Tibial nerve (tissue), 4 donors: ENCODE results near the gene LIMS1. TPM values are rescaled to one million over a fixed set of nuclear protein-coding genes. Genes with fewer than 3 reads are reported as not detected.
"Not testable (repeated sequence)": the region's sequence is repeated elsewhere in the genome, so short reads cannot be mapped to it uniquely, and the experiment has no call there.

Experiments used
- DNase-seq, 2 donors: peaks; one replicate each; pipeline ENCODE4 v3.0.0-alpha.2; 2019; ENCODE audit warnings: low spot score in 2 of 2
- H3K27ac ChIP-seq, 4 donors: fragments of 200-600 bp; sonication (generic) in 3 of 4; one replicate each; pipeline ENCODE4 v1.5.1; 2017 to 2019; ENCODE audit warnings: mild to moderate bottlenecking in 1 of 4
- H3K27me3 ChIP-seq, 2 donors: fragments of 200-600 bp; sonication (generic) in 1 of 2; one replicate each; pipeline versions ENCODE4 v1.5.1 to v1.6.0; 2017 to 2019
- H3K36me3 ChIP-seq, 3 donors: fragments of 200-600 bp; sonication (generic); one replicate each; pipeline ENCODE4 v1.5.1; 2018 to 2019
- H3K4me1 ChIP-seq, 4 donors: fragments of 200-600 bp; sonication (generic) in 3 of 4; one replicate each; pipeline ENCODE4 v1.5.1; 2017 to 2019
- H3K4me3 ChIP-seq, 4 donors: fragments of 200-600 bp; sonication (generic) in 3 of 4; one replicate each; pipeline ENCODE4 v1.5.1; 2017 to 2019; ENCODE audit warnings: mild to moderate bottlenecking in 1 of 4, moderate library complexity in 1 of 4
- H3K9me3 ChIP-seq, 4 donors: fragments of 200-600 bp; sonication (generic) in 3 of 4; one replicate each; pipeline ENCODE4 v1.5.1; 2017 to 2019
- EP300 ChIP-seq, 2 donors: sonication (generic); formaldehyde crosslinking; IDR thresholded peaks; one replicate each; pipeline ENCODE4 v1.6.1; 2017; ENCODE audit warnings: antibody characterized with exemption in 2 of 2, mild to moderate bottlenecking in 1 of 2
- POLR2A ChIP-seq, 2 donors: fragments of 450-650 bp; IDR thresholded peaks; one replicate each; pipeline ENCODE4 v1.6.1; 2017; ENCODE audit warnings: antibody characterized with exemption in 2 of 2, mild to moderate bottlenecking in 2 of 2, moderate library complexity in 2 of 2
- WGBS, 2 donors: methylation state at CpG; one replicate each; pipeline ENCODE4 v1.1.5; 2018; 5-methylcytosine and 5-hydroxymethylcytosine counted together
- total RNA-seq, 4 donors: library from RNA; depleted of rRNA; stranded (reverse); fragments of >200 nt; gene quantifications; one replicate each; pipeline ENCODE4 v1.1.0, GENCODE V29; 2016
- TF ChIP-seq, protein P1 (sequence below), 5 experiments: fragments of 200-600 bp in 3 of 5; fragments of 450-650 bp in 2 of 5; sonication (generic) in 3 of 5; IDR thresholded peaks; one replicate each; pipeline ENCODE4 v1.5.1; 2016 to 2019; ENCODE audit warnings: antibody characterized with exemption in 5 of 5, mild to moderate bottlenecking in 3 of 5, moderate library complexity in 2 of 5

LIMS1 gene
- total RNA-seq, 4 donors from 2014 or later, result 33.7 to 86.3 (median 49.2) TPM

DNA sequence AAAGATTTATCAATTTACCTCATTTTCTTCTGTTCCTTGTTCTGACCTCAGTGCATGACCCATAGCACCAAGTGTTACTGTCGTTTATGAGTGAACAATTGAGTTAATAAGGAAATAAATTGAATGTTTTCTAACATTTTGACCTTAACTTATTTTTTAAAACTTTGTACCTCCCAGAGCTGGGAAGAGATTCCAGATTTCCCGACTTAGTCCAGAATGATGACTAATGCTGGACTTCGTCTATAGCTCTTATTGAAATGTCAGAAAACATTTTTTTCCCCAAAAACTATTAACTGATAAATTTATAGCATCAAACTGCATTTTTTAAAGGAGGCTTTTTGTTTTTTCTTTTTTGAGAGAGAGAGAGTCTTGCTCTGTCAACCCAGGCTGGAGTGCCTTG lies 21.8 kb upstream of the LIMS1 start:
- peak overlapping the region in 1 of 4 donors; percentile 54 for H3K27ac ChIP-seq
- not testable (repeated sequence) for H3K36me3 ChIP-seq, H3K9me3 ChIP-seq, H3K27me3 ChIP-seq, H3K4me1 ChIP-seq, DNase-seq, H3K4me3 ChIP-seq
- WGBS, 2 donors, result 24 to 28% methylated on average over 3 of the region's 3 CpGs

DNA sequence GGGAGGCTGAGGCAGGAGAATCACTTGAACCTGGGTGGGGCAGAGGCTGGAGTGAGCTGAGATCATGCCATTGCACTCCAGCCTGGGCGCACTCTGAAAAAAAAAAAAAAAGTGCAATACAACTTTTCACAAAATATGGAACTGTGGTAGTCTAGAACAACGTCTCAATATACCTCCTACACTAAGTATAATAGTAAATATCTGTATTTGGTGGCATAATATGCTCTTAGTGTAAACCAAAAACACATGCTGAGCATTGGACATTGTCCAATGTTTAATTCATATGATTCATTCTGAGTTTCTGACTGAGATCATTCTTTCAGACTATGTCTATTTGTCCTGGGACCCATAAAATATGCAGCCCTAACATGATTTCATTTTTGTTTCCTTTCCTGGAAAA lies 19.8 kb upstream of the LIMS1 start:
- not testable (repeated sequence) for H3K27me3 ChIP-seq, H3K36me3 ChIP-seq, H3K4me3 ChIP-seq, H3K4me1 ChIP-seq, DNase-seq
- 22 to 25% methylated on average over 2 of the region's 2 CpGs for WGBS, 2 donors
- Histone ChIP-seq H3K27ac (peak overlapping the region in 1 of 4 donors; percentile 43), H3K9me3 (peaks cover 0 to 17% (median under 1%) of the 10 kb centered on the region in 4 donors)

DNA sequence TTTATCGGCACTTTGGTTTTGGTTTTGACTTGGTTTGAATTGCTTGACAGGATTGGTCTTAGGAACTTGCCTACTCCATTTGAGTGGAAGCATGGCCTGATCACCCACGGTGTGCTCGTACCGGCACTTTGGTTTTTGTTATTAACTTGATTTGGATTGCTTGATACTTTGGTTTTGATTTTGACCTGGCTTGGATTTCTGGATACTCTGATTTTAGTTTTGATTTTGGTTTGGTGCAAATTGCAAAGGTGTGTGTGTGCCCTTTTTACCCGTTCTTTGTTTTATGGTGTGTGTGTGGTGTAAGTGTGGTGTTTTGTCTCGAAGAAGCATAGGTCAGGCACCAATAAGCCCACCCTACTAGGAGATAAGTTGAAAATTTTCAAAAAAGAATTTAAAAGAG lies 9.6 kb upstream of the LIMS1 start:
- H3K4me1 ChIP-seq, DNase-seq, H3K27ac ChIP-seq, H3K9me3 ChIP-seq, H3K27me3 ChIP-seq, H3K4me3 ChIP-seq, H3K36me3 ChIP-seq: not testable (repeated sequence)
- WGBS, 2 donors, result 99% methylated on average over 6 of the region's 6 CpGs; no CpG with 5 or more reads in 1 of the 2 donors

DNA sequence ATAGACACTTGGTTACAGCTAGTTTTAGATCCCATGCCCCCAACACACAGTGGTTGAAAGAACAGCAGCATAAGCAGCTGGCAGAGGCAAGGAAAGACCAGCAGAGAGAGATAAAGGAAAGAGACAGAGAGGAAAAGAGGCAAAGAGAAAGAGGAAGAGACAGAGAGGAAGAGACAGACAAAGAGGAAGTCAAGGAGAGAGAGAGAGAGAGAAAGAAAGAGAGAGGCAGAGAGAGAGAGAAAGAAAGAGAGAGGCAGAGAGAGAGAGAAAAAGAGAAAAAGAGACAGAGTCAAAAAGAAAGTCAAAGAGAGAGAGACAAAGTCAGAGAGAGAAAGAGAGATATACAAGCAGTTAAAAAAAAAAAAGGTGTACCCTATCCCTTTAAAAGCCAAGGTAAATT lies 9.0 kb upstream of the LIMS1 start:
- DNase-seq, result not testable (repeated sequence)

DNA sequence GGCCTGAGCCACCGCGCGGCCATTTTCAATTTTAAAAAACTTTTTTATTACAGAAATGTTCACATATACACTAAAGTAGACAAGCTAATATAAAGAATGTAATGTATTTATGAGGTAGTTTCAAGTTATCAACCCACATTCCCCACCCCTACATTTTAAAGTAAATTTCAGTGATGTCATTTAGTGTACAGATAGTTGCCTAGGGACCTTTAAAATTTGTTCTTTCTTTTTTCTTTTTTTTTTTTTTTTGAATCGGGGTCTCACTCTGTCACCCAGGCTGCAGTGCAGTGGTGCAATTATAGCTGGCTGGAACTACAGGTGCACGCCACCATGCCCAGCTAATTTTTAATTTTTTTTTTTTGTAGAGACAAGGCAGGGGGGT lies 2.6 kb upstream of the LIMS1 start:
- Histone ChIP-seq H3K9me3 (no peaks in the 10 kb centered on the region), H3K27ac (no peak overlapping the region), H3K4me1 (peaks cover 0 to 22% (median 8%) of the 10 kb centered on the region in 4 donors), H3K36me3 (no peaks in the 10 kb centered on the region), H3K4me3 (no peak overlapping the region), H3K27me3 (peaks cover 0 to 2% of the 10 kb centered on the region in 2 donors)
- 79 to 89% methylated on average over 5 of the region's 5 CpGs for WGBS, 2 donors
- TF ChIP-seq, protein P1, sequence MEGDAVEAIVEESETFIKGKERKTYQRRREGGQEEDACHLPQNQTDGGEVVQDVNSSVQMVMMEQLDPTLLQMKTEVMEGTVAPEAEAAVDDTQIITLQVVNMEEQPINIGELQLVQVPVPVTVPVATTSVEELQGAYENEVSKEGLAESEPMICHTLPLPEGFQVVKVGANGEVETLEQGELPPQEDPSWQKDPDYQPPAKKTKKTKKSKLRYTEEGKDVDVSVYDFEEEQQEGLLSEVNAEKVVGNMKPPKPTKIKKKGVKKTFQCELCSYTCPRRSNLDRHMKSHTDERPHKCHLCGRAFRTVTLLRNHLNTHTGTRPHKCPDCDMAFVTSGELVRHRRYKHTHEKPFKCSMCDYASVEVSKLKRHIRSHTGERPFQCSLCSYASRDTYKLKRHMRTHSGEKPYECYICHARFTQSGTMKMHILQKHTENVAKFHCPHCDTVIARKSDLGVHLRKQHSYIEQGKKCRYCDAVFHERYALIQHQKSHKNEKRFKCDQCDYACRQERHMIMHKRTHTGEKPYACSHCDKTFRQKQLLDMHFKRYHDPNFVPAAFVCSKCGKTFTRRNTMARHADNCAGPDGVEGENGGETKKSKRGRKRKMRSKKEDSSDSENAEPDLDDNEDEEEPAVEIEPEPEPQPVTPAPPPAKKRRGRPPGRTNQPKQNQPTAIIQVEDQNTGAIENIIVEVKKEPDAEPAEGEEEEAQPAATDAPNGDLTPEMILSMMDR (IDR thresholded peaks at IDR 0.05), result no peak
- TF ChIP-seq POLR2A (IDR thresholded peaks at IDR 0.05), result no peak
- no peak for TF ChIP-seq EP300 (IDR thresholded peaks at IDR 0.05)
- DNase-seq, result no peak

More for the DNA sequence above, 9.0 kb upstream of the LIMS1 start:
- not testable (repeated sequence) for H3K27me3 ChIP-seq, H3K27ac ChIP-seq, H3K4me3 ChIP-seq, H3K4me1 ChIP-seq, H3K36me3 ChIP-seq, H3K9me3 ChIP-seq

DNA sequence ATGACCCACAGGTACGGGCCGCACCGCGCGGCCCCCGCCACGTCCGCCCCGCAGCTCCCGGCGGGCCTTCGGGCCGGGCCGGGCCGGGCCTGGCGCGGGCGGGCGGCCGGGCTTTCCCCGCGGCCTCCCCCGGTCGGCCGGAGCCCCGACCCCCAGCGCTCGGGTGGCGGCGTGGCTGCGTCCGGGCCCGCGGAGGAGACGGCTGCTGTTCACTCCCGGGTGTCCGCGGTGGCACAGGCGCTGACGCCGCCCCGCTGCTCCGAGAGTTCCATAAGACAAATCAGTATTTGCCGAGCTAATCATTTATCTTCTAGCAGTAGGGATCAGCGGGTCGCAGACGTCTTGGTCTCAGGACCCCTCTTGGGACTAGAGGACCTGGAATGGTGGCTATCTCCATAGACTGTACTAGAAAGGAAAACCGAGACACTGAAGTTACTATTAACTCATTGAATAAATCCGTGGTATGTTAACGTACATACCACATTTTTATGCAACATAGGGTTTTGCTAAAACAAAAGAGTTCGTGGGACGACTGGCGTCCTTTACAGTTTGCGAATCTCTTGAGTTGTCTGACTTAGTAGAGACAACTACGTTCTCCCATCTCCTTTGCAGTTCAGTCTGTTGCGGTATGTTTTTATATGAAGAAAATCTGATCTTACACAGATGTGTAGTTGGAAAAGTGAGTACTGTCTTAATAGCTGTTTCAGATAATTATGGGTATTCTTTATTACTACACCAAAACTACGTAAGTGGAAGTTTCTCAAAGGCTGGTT lies 500 bp downstream of the LIMS1 start:
- peaks cover 0 to 39% (median 14%) of the 10 kb centered on the region in 4 donors for H3K4me1 ChIP-seq
- WGBS, 2 donors, result 0 to 1% methylated on average over 17 to 37 of the region's 57 CpGs
- no peak for DNase-seq
- peak overlapping the region; percentile 65 to 83 (median 68) for H3K4me3 ChIP-seq
- H3K27ac ChIP-seq, result peak overlapping the region; percentile 84 to 96 (median 94)
- H3K27me3 ChIP-seq, result peaks cover 0 to 2% of the 10 kb centered on the region in 2 donors
- H3K9me3 ChIP-seq, result no peaks in the 10 kb centered on the region
- TF ChIP-seq EP300 (IDR thresholded peaks at IDR 0.05), result peak in 1 of 2 donors; percentile 3
- TF ChIP-seq, protein P1 (IDR thresholded peaks at IDR 0.05), result peak in 1 of 5 experiments; percentile 4
- no peak for TF ChIP-seq POLR2A (IDR thresholded peaks at IDR 0.05)
- H3K36me3 ChIP-seq, result no peaks in the 10 kb centered on the region

DNA sequence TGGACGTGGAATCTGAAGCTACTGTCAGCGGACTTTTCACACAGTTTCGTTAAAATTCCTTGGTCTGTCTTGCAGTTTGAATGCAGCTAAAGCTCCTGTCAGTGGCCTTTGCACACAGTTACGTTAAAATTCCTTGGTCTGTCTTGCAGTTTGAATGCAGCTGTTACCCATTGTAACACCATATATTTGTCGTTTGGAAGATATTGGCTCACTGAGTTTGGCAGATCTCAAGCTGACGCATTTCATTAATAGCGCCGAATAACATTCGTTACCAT lies 1.0 kb downstream of the LIMS1 start:
- Histone ChIP-seq H3K36me3 (no peaks in the 10 kb centered on the region), H3K9me3 (no peaks in the 10 kb centered on the region), H3K4me1 (peaks cover 0 to 39% (median 14%) of the 10 kb centered on the region in 4 donors), H3K27ac (peak overlapping the region in 3 of 4 donors; percentile 63 to 96 (median 94)), H3K27me3 (peaks cover 0 to 2% of the 10 kb centered on the region in 2 donors), H3K4me3 (peak overlapping the region; percentile 65 to 83 (median 68))
- no peak for DNase-seq
- WGBS, 2 donors, result 11 to 15% methylated on average over 9 of the region's 9 CpGs
- no peak for TF ChIP-seq EP300 (IDR thresholded peaks at IDR 0.05)
- TF ChIP-seq, protein P1 (IDR thresholded peaks at IDR 0.05), result no peak
- TF ChIP-seq POLR2A (IDR thresholded peaks at IDR 0.05), result no peak
